Mesendoderm (in vitro differentiated cells): ENCODE data around the gene PLEKHB2.

Source experiments
- DNase-seq: peaks from one replicate; pipeline ENCODE4 v3.0.0; 2013
- H2AK5ac ChIP-seq: 2 replicates; pipeline ENCODE4 v1.6.1; 2013; ENCODE audit warnings: low read length, inconsistent platforms
- H2BK120ac ChIP-seq: 2 replicates; pipeline ENCODE4 v1.6.1; 2013; ENCODE audit warnings: low read depth, mild to moderate bottlenecking, low read length, moderate library complexity, mixed read lengths
- H2BK15ac ChIP-seq: replicated peaks from 2 replicates; pipeline ENCODE4 v1.6.1; 2013; ENCODE audit warnings: low read depth, mild to moderate bottlenecking, moderate library complexity
- H2BK5ac ChIP-seq: 2 replicates; pipeline ENCODE4 v1.6.1; 2013; ENCODE audit warnings: low read length, inconsistent platforms
- H3K18ac ChIP-seq: 2 replicates; pipeline ENCODE4 v1.6.1; 2013; ENCODE audit warnings: mild to moderate bottlenecking, low read length, mixed read lengths
- H3K23ac ChIP-seq: one replicate; pipeline ENCODE4 v1.6.1; 2013; ENCODE audit warnings: low read length
- H3K27ac ChIP-seq: 2 replicates; pipeline ENCODE4 v1.5.1; 2013; ENCODE audit warnings: low read depth, mild to moderate bottlenecking, inconsistent platforms, low read length, moderate library complexity
- H3K27me3 ChIP-seq: 2 replicates; pipeline ENCODE4 v1.6.1; 2013; ENCODE audit warnings: low read length, control low read depth, mild to moderate bottlenecking, inconsistent platforms; ENCODE audit not compliant: insufficient read depth, poor library complexity
- H3K36me3 ChIP-seq: 2 replicates; pipeline ENCODE4 v1.6.1; 2013; ENCODE audit warnings: low read length, inconsistent platforms; ENCODE audit not compliant: control insufficient read depth, insufficient read depth
- H3K4ac ChIP-seq: one replicate; pipeline ENCODE4 v1.6.1; 2013; ENCODE audit warnings: low read depth, mild to moderate bottlenecking, low read length, moderate library complexity
- H3K4me1 ChIP-seq: 2 replicates; pipeline ENCODE4 v1.6.1; 2013; ENCODE audit warnings: low read depth, low read length, inconsistent platforms; ENCODE audit not compliant: control insufficient read depth
- H3K4me2 ChIP-seq: 2 replicates; pipeline ENCODE4 v1.6.1; 2013; ENCODE audit warnings: low read length
- H3K4me3 ChIP-seq: 2 replicates; pipeline ENCODE4 v1.5.1; 2013; ENCODE audit warnings: mild to moderate bottlenecking, low read length
- H3K56ac ChIP-seq: one replicate; pipeline ENCODE4 v1.6.1; 2013; ENCODE audit warnings: low read length
- H3K79me1 ChIP-seq: 2 replicates; pipeline ENCODE4 v1.6.1; 2013; ENCODE audit warnings: low read length, inconsistent platforms
- H3K79me2 ChIP-seq: 2 replicates; pipeline ENCODE4 v1.6.1; 2013; ENCODE audit warnings: mild to moderate bottlenecking, low read length; ENCODE audit not compliant: control insufficient read depth, insufficient read depth
- H3K9ac ChIP-seq: 2 replicates; pipeline ENCODE4 v1.6.1; 2013; ENCODE audit warnings: low read length, inconsistent platforms
- H4K5ac ChIP-seq: one replicate; pipeline ENCODE4 v1.6.1; 2013; ENCODE audit warnings: low read length
- H4K8ac ChIP-seq: one replicate; pipeline ENCODE4 v1.6.1; 2013; ENCODE audit warnings: low read depth, mild to moderate bottlenecking, control low read depth, low read length, moderate library complexity
- WGBS: extraction: QIAGEN DNeasy Blood & Tissue Kit; methylation state at CpG from one replicate; pipeline ENCODE4 v1.1.7; 2013; ENCODE audit warnings: low lambda C conversion rate, missing lambda C conversion rate; ENCODE audit not compliant: insufficient coverage; ENCODE audit errors: extremely low coverage; 5-methylcytosine and 5-hydroxymethylcytosine counted together

Gene PLEKHB2

GRCh38 chr2:131092458-131093005 lies 12.6 kb upstream of the PLEKHB2 start:
- no peak for DNase-seq
- Histone ChIP-seq H3K4me1 (no peaks in the 10 kb centered on the region), H4K8ac (no peak overlapping the region), H2BK15ac (no peak overlapping the region), H3K27me3 (no peaks in the 10 kb centered on the region), H3K79me1 (peaks cover 1% of the 10 kb centered on the region), H3K23ac (no peak overlapping the region), H4K5ac (no peak overlapping the region), H3K56ac (peak overlapping the region; percentile 99), H2BK120ac (no peak overlapping the region), H2BK5ac (no peak overlapping the region), H3K27ac (peak overlapping the region; percentile 99), H3K9ac (peak overlapping the region; percentile 85), H3K18ac (peak overlapping the region; percentile 95), H3K4me2 (peak overlapping the region; percentile 41), H3K4ac (peak overlapping the region; percentile 85), H2AK5ac (no peak overlapping the region), H3K4me3 (peak overlapping the region; percentile 86), H3K36me3 (peaks cover 5% of the 10 kb centered on the region), H3K79me2 (peaks cover 45% of the 10 kb centered on the region)
- no CpG with 5 or more reads among the region's 26 CpGs for WGBS

GRCh38 chr2:131093006-131093695 lies 12.0 kb upstream of the PLEKHB2 start, which contains the start of gene FAM168B:
Gene FAM168B (minus strand): TSS chr2:131093460. CDS start chr2:131082646, 10,814 bp downstream.
- H3K79me2 ChIP-seq: peaks cover 39% of the 10 kb centered on the region
- H3K27ac ChIP-seq: peak within 1 kb of the TSS; percentile 99
- no peaks in the 10 kb centered on the region for H3K79me1 ChIP-seq
- H2BK5ac ChIP-seq: no peak within 1 kb of the TSS
- H3K27me3 ChIP-seq: no peaks in the 10 kb centered on the region
- no peak within 1 kb of the TSS for H2BK15ac ChIP-seq
- H3K4me1 ChIP-seq: no peaks in the 10 kb centered on the region
- peak within 1 kb of the TSS; percentile 86 for H3K4me3 ChIP-seq
- no CpG with 5 or more reads among the region's 107 CpGs for whole genome bisulfite sequencing
- no peak within 1 kb of the TSS for H2AK5ac ChIP-seq
- no peak within 1 kb of the TSS for H4K5ac ChIP-seq
- no peak within 1 kb of the TSS for H3K23ac ChIP-seq
- peak within 1 kb of the TSS; percentile 41 for H3K4me2 ChIP-seq
- H3K18ac ChIP-seq: peak within 1 kb of the TSS; percentile 96
- H4K8ac ChIP-seq: peak within 1 kb of the TSS; percentile 39
- H3K9ac ChIP-seq: peak within 1 kb of the TSS; percentile 85
- peak; percentile 95 for DNase-seq
- peaks cover under 1% of the 10 kb centered on the region for H3K36me3 ChIP-seq
- peak within 1 kb of the TSS; percentile 85 for H3K4ac ChIP-seq
- peak within 1 kb of the TSS; percentile 99 for H3K56ac ChIP-seq
- H2BK120ac ChIP-seq: no peak within 1 kb of the TSS

- Histone ChIP-seq H3K79me1 (no peaks in the 10 kb centered on the region), H3K4me1 (no peaks in the 10 kb centered on the region), H3K4ac (peak overlapping the region; percentile 41), H3K36me3 (no peaks in the 10 kb centered on the region), H4K8ac (peak overlapping the region; percentile 39), H3K79me2 (peaks cover 34% of the 10 kb centered on the region), H4K5ac (no peak overlapping the region), H3K18ac (peak overlapping the region; percentile 96), H2BK15ac (no peak overlapping the region), H3K23ac (no peak overlapping the region), H2AK5ac (no peak overlapping the region), H2BK120ac (no peak overlapping the region), H3K56ac (peak overlapping the region; percentile 85), H3K9ac (peak overlapping the region; percentile 78), H3K27ac (peak overlapping the region; percentile 70), H3K4me2 (peak overlapping the region; percentile 10), H2BK5ac (no peak overlapping the region), H3K4me3 (peak overlapping the region; percentile 78), H3K27me3 (no peaks in the 10 kb centered on the region)
- WGBS: 100% methylated on average over 3 of the region's 37 CpGs
- no peak for DNase-seq
These were observed 11.3 kb upstream of the PLEKHB2 start for GRCh38 chr2:131093696-131094462.

- no peaks in the 10 kb centered on the region for H3K79me1 ChIP-seq
- no peak overlapping the region for H3K27ac ChIP-seq
- no peaks in the 10 kb centered on the region for H3K36me3 ChIP-seq
- no peak overlapping the region for H3K9ac ChIP-seq
- no peak overlapping the region for H3K23ac ChIP-seq
- no CpG with 5 or more reads among the region's 22 CpGs for WGBS
- H3K4ac ChIP-seq: no peak overlapping the region
- no peak overlapping the region for H2BK5ac ChIP-seq
- H3K27me3 ChIP-seq: no peaks in the 10 kb centered on the region
- H4K8ac ChIP-seq: no peak overlapping the region
- peaks cover 29% of the 10 kb centered on the region for H3K79me2 ChIP-seq
- H3K4me3 ChIP-seq: no peak overlapping the region
- no peak overlapping the region for H2BK120ac ChIP-seq
- H2BK15ac ChIP-seq: no peak overlapping the region
- H3K4me2 ChIP-seq: no peak overlapping the region
- no peak overlapping the region for H3K56ac ChIP-seq
- no peak overlapping the region for H4K5ac ChIP-seq
- no peak overlapping the region for H2AK5ac ChIP-seq
- DNase-seq: no peak
- H3K4me1 ChIP-seq: no peaks in the 10 kb centered on the region
- H3K18ac ChIP-seq: no peak overlapping the region
These were observed 10.5 kb upstream of the PLEKHB2 start for GRCh38 chr2:131094463-131095281.

GRCh38 chr2:131103165-131103564 lies 2.0 kb upstream of the PLEKHB2 start:
- Histone ChIP-seq H2AK5ac (no peak overlapping the region), H3K18ac (no peak overlapping the region), H3K79me2 (peaks cover 29% of the 10 kb centered on the region), H4K8ac (no peak overlapping the region), H3K79me1 (peaks cover 12% of the 10 kb centered on the region), H2BK5ac (no peak overlapping the region), H3K36me3 (no peaks in the 10 kb centered on the region), H2BK15ac (no peak overlapping the region), H4K5ac (no peak overlapping the region), H3K27ac (no peak overlapping the region), H3K27me3 (no peaks in the 10 kb centered on the region), H3K4me1 (peaks cover 8% of the 10 kb centered on the region), H2BK120ac (no peak overlapping the region), H3K56ac (no peak overlapping the region), H3K9ac (no peak overlapping the region), H3K4me3 (no peak overlapping the region), H3K4ac (no peak overlapping the region), H3K23ac (no peak overlapping the region), H3K4me2 (no peak overlapping the region)
- no CpG with 5 or more reads among the region's 2 CpGs for WGBS
- no peak for DNase-seq
